Mesendoderm (in vitro differentiated cells): Measurements from ENCODE around the gene HNRNPUL1.

Experiments
- DNase-seq: peaks from one replicate; pipeline ENCODE4 v3.0.0; 2013
- H2AK5ac ChIP-seq: 2 replicates; pipeline ENCODE4 v1.6.1; 2013; ENCODE audit warnings: low read length, inconsistent platforms
- H2BK120ac ChIP-seq: 2 replicates; pipeline ENCODE4 v1.6.1; 2013; ENCODE audit warnings: low read depth, mild to moderate bottlenecking, low read length, moderate library complexity, mixed read lengths
- H2BK15ac ChIP-seq: replicated peaks from 2 replicates; pipeline ENCODE4 v1.6.1; 2013; ENCODE audit warnings: low read depth, mild to moderate bottlenecking, moderate library complexity
- H2BK5ac ChIP-seq: 2 replicates; pipeline ENCODE4 v1.6.1; 2013; ENCODE audit warnings: low read length, inconsistent platforms
- H3K18ac ChIP-seq: 2 replicates; pipeline ENCODE4 v1.6.1; 2013; ENCODE audit warnings: mild to moderate bottlenecking, low read length, mixed read lengths
- H3K23ac ChIP-seq: one replicate; pipeline ENCODE4 v1.6.1; 2013; ENCODE audit warnings: low read length
- H3K27ac ChIP-seq: 2 replicates; pipeline ENCODE4 v1.5.1; 2013; ENCODE audit warnings: low read depth, mild to moderate bottlenecking, inconsistent platforms, low read length, moderate library complexity
- H3K27me3 ChIP-seq: 2 replicates; pipeline ENCODE4 v1.6.1; 2013; ENCODE audit warnings: low read length, control low read depth, mild to moderate bottlenecking, inconsistent platforms; ENCODE audit not compliant: insufficient read depth, poor library complexity
- H3K36me3 ChIP-seq: 2 replicates; pipeline ENCODE4 v1.6.1; 2013; ENCODE audit warnings: low read length, inconsistent platforms; ENCODE audit not compliant: control insufficient read depth, insufficient read depth
- H3K4ac ChIP-seq: one replicate; pipeline ENCODE4 v1.6.1; 2013; ENCODE audit warnings: low read depth, mild to moderate bottlenecking, low read length, moderate library complexity
- H3K4me1 ChIP-seq: 2 replicates; pipeline ENCODE4 v1.6.1; 2013; ENCODE audit warnings: low read depth, low read length, inconsistent platforms; ENCODE audit not compliant: control insufficient read depth
- H3K4me2 ChIP-seq: 2 replicates; pipeline ENCODE4 v1.6.1; 2013; ENCODE audit warnings: low read length
- H3K4me3 ChIP-seq: 2 replicates; pipeline ENCODE4 v1.5.1; 2013; ENCODE audit warnings: mild to moderate bottlenecking, low read length
- H3K56ac ChIP-seq: one replicate; pipeline ENCODE4 v1.6.1; 2013; ENCODE audit warnings: low read length
- H3K79me1 ChIP-seq: 2 replicates; pipeline ENCODE4 v1.6.1; 2013; ENCODE audit warnings: low read length, inconsistent platforms
- H3K79me2 ChIP-seq: 2 replicates; pipeline ENCODE4 v1.6.1; 2013; ENCODE audit warnings: mild to moderate bottlenecking, low read length; ENCODE audit not compliant: control insufficient read depth, insufficient read depth
- H3K9ac ChIP-seq: 2 replicates; pipeline ENCODE4 v1.6.1; 2013; ENCODE audit warnings: low read length, inconsistent platforms
- H4K5ac ChIP-seq: one replicate; pipeline ENCODE4 v1.6.1; 2013; ENCODE audit warnings: low read length
- H4K8ac ChIP-seq: one replicate; pipeline ENCODE4 v1.6.1; 2013; ENCODE audit warnings: low read depth, mild to moderate bottlenecking, control low read depth, low read length, moderate library complexity
- WGBS: extraction: QIAGEN DNeasy Blood & Tissue Kit; methylation state at CpG from one replicate; pipeline ENCODE4 v1.1.7; 2013; ENCODE audit warnings: low lambda C conversion rate, missing lambda C conversion rate; ENCODE audit not compliant: insufficient coverage; ENCODE audit errors: extremely low coverage; 5-methylcytosine and 5-hydroxymethylcytosine counted together

The HNRNPUL1 gene

DNA sequence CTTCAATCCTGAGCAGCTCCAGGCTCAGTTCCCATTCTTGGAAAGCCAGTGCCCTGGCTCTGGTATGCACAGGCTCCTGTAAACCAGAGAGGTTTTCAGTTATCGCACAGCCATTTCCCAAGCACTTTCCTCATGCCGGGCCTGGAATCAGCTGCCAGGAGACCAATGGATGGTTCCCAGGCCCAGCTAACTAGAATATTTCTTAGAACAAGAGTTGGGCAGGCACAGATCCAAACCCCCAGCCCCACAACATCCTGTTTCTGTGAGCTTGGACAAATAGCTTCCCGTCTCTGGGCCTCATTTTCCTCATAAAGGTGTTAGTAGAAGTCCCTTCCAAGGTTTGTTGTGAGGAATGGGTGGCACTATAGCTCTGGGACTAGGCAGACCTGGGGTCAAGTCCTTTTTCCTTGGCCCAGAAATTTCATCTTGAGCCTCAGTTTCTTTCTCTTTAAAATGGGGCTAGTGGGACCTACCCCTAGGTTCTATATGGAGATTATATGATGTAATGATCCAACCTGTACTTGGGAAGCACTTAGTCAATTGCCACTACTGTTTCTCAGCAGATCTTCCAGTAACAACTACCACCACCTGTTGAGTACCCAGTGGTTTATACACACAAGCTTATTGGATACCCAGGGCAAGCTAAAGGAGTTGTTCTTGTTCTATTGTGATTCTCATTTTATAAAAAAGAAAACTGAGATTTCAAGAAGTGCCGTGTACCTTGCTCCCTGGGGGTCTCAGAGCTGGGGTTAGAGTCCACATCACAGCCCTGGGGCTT is 40.7 kb downstream of the HNRNPUL1 start:
- WGBS = no CpG with 5 or more reads among the region's 4 CpGs

GRCh38 chr19:41305927-41306793 is 42.0 kb downstream of the HNRNPUL1 start:
- peak; percentile 70 for DNase-seq
- H3K79me2 ChIP-seq = peaks cover 4% of the 10 kb centered on the region
- no peaks in the 10 kb centered on the region for H3K27me3 ChIP-seq
- peaks cover 29% of the 10 kb centered on the region for H3K36me3 ChIP-seq
- H2BK15ac ChIP-seq = no peak overlapping the region
- no peak overlapping the region for H3K4me3 ChIP-seq
- no peak overlapping the region for H3K18ac ChIP-seq
- no peak overlapping the region for H3K4me2 ChIP-seq
- H3K23ac ChIP-seq = no peak overlapping the region
- no peaks in the 10 kb centered on the region for H3K4me1 ChIP-seq
- H3K27ac ChIP-seq = no peak overlapping the region
- H2BK120ac ChIP-seq = no peak overlapping the region
- H3K4ac ChIP-seq = no peak overlapping the region
- no peak overlapping the region for H2AK5ac ChIP-seq
- H2BK5ac ChIP-seq = no peak overlapping the region
- H3K56ac ChIP-seq = no peak overlapping the region
- WGBS = no CpG with 5 or more reads among the region's 13 CpGs
- peaks cover 2% of the 10 kb centered on the region for H3K79me1 ChIP-seq
- H4K8ac ChIP-seq = no peak overlapping the region
- H3K9ac ChIP-seq = no peak overlapping the region
- no peak overlapping the region for H4K5ac ChIP-seq

More for the DNA sequence above, 40.7 kb downstream of the HNRNPUL1 start:
- H3K4me3 ChIP-seq = no peak overlapping the region
- no peak for DNase-seq
- H3K27me3 ChIP-seq = no peaks in the 10 kb centered on the region
- H3K56ac ChIP-seq = no peak overlapping the region
- no peak overlapping the region for H3K9ac ChIP-seq
- no peak overlapping the region for H2BK15ac ChIP-seq
- no peak overlapping the region for H2AK5ac ChIP-seq
- H3K27ac ChIP-seq = no peak overlapping the region
- H3K36me3 ChIP-seq = peaks cover 34% of the 10 kb centered on the region
- H3K79me2 ChIP-seq = no peaks in the 10 kb centered on the region
- no peak overlapping the region for H3K4me2 ChIP-seq
- H3K18ac ChIP-seq = no peak overlapping the region
- no peak overlapping the region for H4K5ac ChIP-seq
- peaks cover 2% of the 10 kb centered on the region for H3K79me1 ChIP-seq
- no peak overlapping the region for H3K23ac ChIP-seq
- H2BK120ac ChIP-seq = no peak overlapping the region
- no peaks in the 10 kb centered on the region for H3K4me1 ChIP-seq
- no peak overlapping the region for H2BK5ac ChIP-seq
- no peak overlapping the region for H3K4ac ChIP-seq
- no peak overlapping the region for H4K8ac ChIP-seq

- Histone ChIP-seq H3K4me1 (no peaks in the 10 kb centered on the region), H3K4ac (no peak overlapping the region), H3K23ac (no peak overlapping the region), H3K79me2 (peaks cover 10% of the 10 kb centered on the region), H2AK5ac (no peak overlapping the region), H2BK15ac (no peak overlapping the region), H3K4me3 (no peak overlapping the region), H2BK120ac (no peak overlapping the region), H3K9ac (no peak overlapping the region), H3K4me2 (no peak overlapping the region), H4K8ac (no peak overlapping the region), H3K36me3 (peaks cover 23% of the 10 kb centered on the region), H3K79me1 (peaks cover 6% of the 10 kb centered on the region), H4K5ac (no peak overlapping the region), H3K18ac (no peak overlapping the region), H3K56ac (no peak overlapping the region), H2BK5ac (no peak overlapping the region), H3K27me3 (no peaks in the 10 kb centered on the region), H3K27ac (no peak overlapping the region)
- DNase-seq = no peak
- WGBS = no CpG with 5 or more reads among the region's 8 CpGs
Measured at GRCh38 chr19:41307090-41307875, 43.1 kb downstream of the HNRNPUL1 start.

GRCh38 chr19:41307954-41308449 is 43.8 kb downstream of the HNRNPUL1 start:
- peaks cover 10% of the 10 kb centered on the region for H3K79me2 ChIP-seq
- H3K18ac ChIP-seq = no peak overlapping the region
- H2BK15ac ChIP-seq = no peak overlapping the region
- no peak overlapping the region for H3K23ac ChIP-seq
- H3K4me2 ChIP-seq = no peak overlapping the region
- no peak overlapping the region for H3K4ac ChIP-seq
- peaks cover 23% of the 10 kb centered on the region for H3K36me3 ChIP-seq
- peak overlapping the region; percentile 39 for H3K27ac ChIP-seq
- H2BK5ac ChIP-seq = no peak overlapping the region
- no peak overlapping the region for H3K4me3 ChIP-seq
- H2BK120ac ChIP-seq = no peak overlapping the region
- no peak overlapping the region for H4K8ac ChIP-seq
- peaks cover 9% of the 10 kb centered on the region for H3K79me1 ChIP-seq
- H4K5ac ChIP-seq = no peak overlapping the region
- H3K4me1 ChIP-seq = no peaks in the 10 kb centered on the region
- H2AK5ac ChIP-seq = no peak overlapping the region
- no CpG with 5 or more reads among the region's 4 CpGs for WGBS
- no peak for DNase-seq
- H3K9ac ChIP-seq = peak overlapping the region; percentile 22
- H3K27me3 ChIP-seq = no peaks in the 10 kb centered on the region
- peak overlapping the region; percentile 63 for H3K56ac ChIP-seq

DNA sequence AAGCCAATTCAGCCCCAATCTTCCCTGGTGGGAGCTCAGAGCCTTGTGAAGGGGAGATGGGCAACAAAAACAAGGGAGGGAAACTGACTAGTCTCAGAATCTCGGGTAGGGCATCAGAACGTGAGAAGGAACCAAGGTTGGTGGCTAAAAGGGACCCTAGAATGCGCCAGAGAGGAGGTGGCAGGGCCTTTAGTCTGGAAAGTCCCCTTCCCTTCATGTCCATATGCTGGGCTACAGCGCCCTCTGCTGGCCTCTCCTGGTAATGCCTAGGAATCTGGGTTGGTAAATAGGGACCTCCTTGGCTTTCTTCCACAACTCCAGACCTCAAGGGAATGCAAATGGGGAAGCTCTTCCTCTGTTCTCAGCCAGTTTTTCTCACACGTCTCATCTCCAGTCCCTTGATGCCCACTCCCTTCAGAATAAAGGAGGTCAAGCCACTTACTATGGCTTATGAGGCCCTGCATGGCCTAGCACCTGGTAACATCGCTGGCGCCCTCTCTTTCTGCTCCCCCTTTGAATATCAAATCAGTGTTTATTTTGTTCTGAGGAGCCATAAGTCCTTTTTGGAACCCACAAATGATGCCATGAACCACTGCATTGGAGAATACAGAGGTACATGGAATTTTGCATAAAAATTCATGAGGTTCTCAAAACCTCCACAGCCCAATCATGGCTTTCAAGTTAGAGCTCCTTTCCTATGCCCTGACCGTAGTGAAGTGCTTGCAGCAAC is 44.4 kb downstream of the HNRNPUL1 start:
- no peak overlapping the region for H4K8ac ChIP-seq
- H3K4me3 ChIP-seq = no peak overlapping the region
- H3K56ac ChIP-seq = peak overlapping the region; percentile 89
- no peak overlapping the region for H3K23ac ChIP-seq
- H3K4me1 ChIP-seq = no peaks in the 10 kb centered on the region
- no peak overlapping the region for H2BK15ac ChIP-seq
- peaks cover 10% of the 10 kb centered on the region for H3K79me2 ChIP-seq
- no peak overlapping the region for H3K18ac ChIP-seq
- no peaks in the 10 kb centered on the region for H3K27me3 ChIP-seq
- no peak overlapping the region for H2BK120ac ChIP-seq
- H3K79me1 ChIP-seq = peaks cover 14% of the 10 kb centered on the region
- H3K4me2 ChIP-seq = no peak overlapping the region
- no peak overlapping the region for H4K5ac ChIP-seq
- WGBS = no CpG with 5 or more reads among the region's 8 CpGs
- peak overlapping the region; percentile 80 for H3K9ac ChIP-seq
- H2BK5ac ChIP-seq = no peak overlapping the region
- peak overlapping the region; percentile 39 for H3K27ac ChIP-seq
- H3K36me3 ChIP-seq = peaks cover 23% of the 10 kb centered on the region
- peak; percentile 96 for DNase-seq
- no peak overlapping the region for H2AK5ac ChIP-seq
- no peak overlapping the region for H3K4ac ChIP-seq
